HCT116 (cell line): ENCODE results near the gene WASF1. TPM values are rescaled to one million over a fixed set of nuclear protein-coding genes. Genes with fewer than 3 reads are reported as not detected.

ENCODE experiments used
- ATAC-seq: fragments of 200-7000 bp; cut with Tn5 transposase; 2 replicates; pipeline ENCODE4 v1.9.1; 2020; ENCODE audit warnings: mild to moderate bottlenecking, moderate library complexity
- BruUV-seq: library from RNA; stranded (reverse); fragments of 400-500 nt; replicated peaks from 2 replicates; lab custom pipeline; 2021; lab: Mats Ljungman, UMichigan
- CTCF ChIA-PET: fragments of 300-600 bp; sonication (Branson Sonifier 250); formaldehyde crosslinking; loops from one replicate; lab custom pipeline; 2021; ENCODE audit warnings: antibody characterized with exemption; lab: Charles Lee
- POLR2A ChIA-PET: fragments of 300-600, 350-600 bp; sonication (Branson Sonifier 250); formaldehyde crosslinking; loops from one replicate; lab custom pipeline; 2021; ENCODE audit warnings: antibody characterized with exemption; lab: Charles Lee
- RAD21 ChIA-PET, 2 experiments: fragments of 300-600 bp; sonication (Branson Sonifier 250); formaldehyde crosslinking; loops; one replicate each; lab custom pipeline; 2023; ENCODE audit warnings: low total read pairs in 2 of 2; ENCODE audit not compliant: uncharacterized antibody in 2 of 2, unreplicated experiment in 2 of 2, low non-redundant PET in 1 of 2; lab: Charles Lee
- DNase-seq: peaks from one replicate; pipeline ENCODE4 v3.0.0-alpha.2; 2010; ENCODE audit warnings: low read depth, low spot score
- H2AFZ ChIP-seq: fragments of 200-600 bp; shearing (Covaris generic), sonication (generic); 2 replicates; pipeline ENCODE4 v1.6.1; 2017; ENCODE audit warnings: low read depth, mixed run types, mixed read lengths, antibody characterized with exemption, low read length; ENCODE audit not compliant: poor library complexity, severe bottlenecking
- H3K27ac ChIP-seq: 2 replicates; pipeline ENCODE4 v1.5.1; 2012; ENCODE audit warnings: low read depth, low read length
- H3K27me3 ChIP-seq: fragments of 200-600 bp; sonication (generic); 2 replicates; pipeline ENCODE4 v1.6.1; 2016; ENCODE audit warnings: mixed run types, low read length, mixed read lengths; ENCODE audit not compliant: insufficient read depth
- H3K36me3 ChIP-seq, 2 experiments: fragments of 200-500 bp in 1 of 2; fragments of 200-600 bp in 1 of 2; sonication (Bioruptor generic) in 1 of 2; sonication (generic) in 1 of 2; 2 replicates each; pipeline versions ENCODE4 v1.5.1 to v1.6.1; 2014 to 2016; ENCODE audit warnings: low read length in 2 of 2, inconsistent platforms in 1 of 2, mixed read lengths in 1 of 2, mixed run types in 1 of 2; ENCODE audit not compliant: insufficient read depth in 2 of 2, control insufficient read depth in 1 of 2
- H3K4me1 ChIP-seq, 2 experiments: fragments of 200-600 bp in 1 of 2; sonication (generic) in 1 of 2; 2 replicates each; pipeline versions ENCODE4 v1.5.1 to v1.6.1; 2012 to 2017; ENCODE audit warnings: low read length in 2 of 2, inconsistent platforms in 1 of 2, mild to moderate bottlenecking in 1 of 2, mixed read lengths in 1 of 2, mixed run types in 1 of 2, moderate library complexity in 1 of 2; ENCODE audit not compliant: insufficient read depth in 2 of 2, control insufficient read depth in 1 of 2
- H3K4me2 ChIP-seq: fragments of 200-600 bp; sonication (generic); 2 replicates; pipeline ENCODE4 v1.6.1; 2017; ENCODE audit warnings: mixed run types, low read length, mixed read lengths
- H3K4me3 ChIP-seq, 2 experiments: fragments of 200-600 bp in 1 of 2; sonication (generic) in 1 of 2; replicated peaks in 1 of 2; 2 replicates each; pipeline ENCODE4 v1.5.1; 2011 to 2016; ENCODE audit warnings: low read length in 2 of 2, control low read depth in 1 of 2, low read depth in 1 of 2, mild to moderate bottlenecking in 1 of 2, mixed read lengths in 1 of 2, mixed run types in 1 of 2
- H3K79me2 ChIP-seq: fragments of 200-600 bp; sonication (generic); 2 replicates; pipeline ENCODE4 v1.6.1; 2017; ENCODE audit warnings: mild to moderate bottlenecking, mixed run types, low read length, moderate library complexity, mixed read lengths; ENCODE audit not compliant: insufficient read depth
- H3K9ac ChIP-seq: fragments of 200-600 bp; sonication (generic); 2 replicates; pipeline ENCODE4 v1.6.1; 2016; ENCODE audit warnings: low read length, mixed read lengths
- H3K9me2 ChIP-seq: fragments of 200-600 bp; sonication (generic), shearing (Covaris generic); 2 replicates; pipeline ENCODE4 v1.6.1; 2017; ENCODE audit warnings: mixed run types, mild to moderate bottlenecking, moderate library complexity; ENCODE audit not compliant: insufficient read depth
- H3K9me3 ChIP-seq, 2 experiments: fragments of 200-500 bp in 1 of 2; fragments of 200-600 bp in 1 of 2; sonication (Bioruptor generic) in 1 of 2; sonication (generic) in 1 of 2; 2 replicates each; pipeline ENCODE4 v1.6.1; 2014 to 2017; ENCODE audit warnings: low read length in 2 of 2, mixed read lengths in 2 of 2, inconsistent platforms in 1 of 2, low read depth in 1 of 2, mild to moderate bottlenecking in 1 of 2, mixed run types in 1 of 2, moderate library complexity in 1 of 2; ENCODE audit not compliant: control insufficient read depth in 1 of 2, insufficient read depth in 1 of 2
- H4K20me1 ChIP-seq: fragments of 200-600 bp; sonication (generic), shearing (Covaris generic); 2 replicates; pipeline ENCODE4 v1.6.1; 2017; ENCODE audit warnings: mixed run types, mild to moderate bottlenecking, moderate library complexity; ENCODE audit not compliant: insufficient read depth
- CBX3 ChIP-seq: IDR thresholded peaks from 2 replicates; pipeline ENCODE4 v1.6.1; 2012; ENCODE audit warnings: low read depth
- CTCF ChIP-seq, 3 experiments: fragments of 200-600 bp in 1 of 3; sonication (generic) in 1 of 3; IDR thresholded peaks in 2 of 3; conservative IDR thresholded peaks in 1 of 3; 2 replicates each; pipeline ENCODE4 v1.5.1; 2012 to 2017; ENCODE audit warnings: low read depth in 2 of 3, low read length in 2 of 3, antibody characterized with exemption in 1 of 3, borderline replicate concordance in 1 of 3, control low read depth in 1 of 3, mild to moderate bottlenecking in 1 of 3, mixed read lengths in 1 of 3, mixed run types in 1 of 3, moderate library complexity in 1 of 3; ENCODE audit not compliant: insufficient read depth in 1 of 3
- ELF1 ChIP-seq: IDR thresholded peaks from 2 replicates; pipeline ENCODE4 v1.6.1; 2012; ENCODE audit warnings: low read depth, borderline replicate concordance
- MAX ChIP-seq: IDR thresholded peaks from 2 replicates; pipeline ENCODE4 v1.6.1; 2012
- POLR2A ChIP-seq: IDR thresholded peaks from 2 replicates; pipeline ENCODE4 v1.7.0; 2011; ENCODE audit warnings: borderline replicate concordance; ENCODE audit not compliant: insufficient read depth, insufficient read length; ENCODE audit errors: extremely low read depth
- RAD21 ChIP-seq: IDR thresholded peaks from 2 replicates; pipeline ENCODE4 v1.6.1; 2012; ENCODE audit warnings: low read depth, mild to moderate bottlenecking
- REST ChIP-seq: IDR thresholded peaks from 2 replicates; pipeline ENCODE4 v1.6.1; 2012; ENCODE audit warnings: low read depth
- SRF ChIP-seq: IDR thresholded peaks from 2 replicates; pipeline ENCODE4 v1.6.1; 2012; ENCODE audit warnings: low read depth
- TCF7L2 ChIP-seq: IDR thresholded peaks from 2 replicates; pipeline ENCODE4 v1.7.0; 2011; ENCODE audit warnings: borderline replicate concordance, inconsistent platforms; ENCODE audit not compliant: insufficient read depth, insufficient read length; ENCODE audit errors: extremely low read depth
- YY1 ChIP-seq: IDR thresholded peaks from 2 replicates; pipeline ENCODE4 v1.6.1; 2011; ENCODE audit warnings: low read length, low read depth, moderate library complexity, mild to moderate bottlenecking; ENCODE audit not compliant: insufficient replicate concordance; ENCODE audit errors: extremely low read depth
- ZBTB33 ChIP-seq: IDR thresholded peaks from 2 replicates; pipeline ENCODE4 v1.6.1; 2011; ENCODE audit warnings: mild to moderate bottlenecking, low read length, moderate library complexity; ENCODE audit not compliant: insufficient replicate concordance; ENCODE audit errors: extremely low read depth
- ZFX ChIP-seq: fragments of 450-650 bp; IDR thresholded peaks from 2 replicates; pipeline ENCODE4 v1.6.1; 2017
- intact Hi-C: fragments of 100-400 bp; cut with micrococcal nuclease; formaldehyde crosslinking; loops from 2 replicates; pipeline ENCODE4 v1.10.0; 2022
- total RNA-seq: library from RNA; stranded (reverse); gene quantifications from one replicate; pipeline ENCODE4 v1.2.1, GENCODE V29; 2021; ENCODE audit not compliant: unreplicated experiment

WASF1 gene
- total RNA-seq, 1 experiment from 2014 or later: 25.9 TPM

- Histone ChIP-seq H3K4me2 (no peak overlapping the region), H2AFZ (no peak overlapping the region), H3K4me1 (no peaks in the 10 kb centered on the region), H3K27ac (no peak overlapping the region), H3K27me3 (no peaks in the 10 kb centered on the region), H3K9me3 (no peaks in the 10 kb centered on the region), H3K4me3 (no peak overlapping the region), H3K36me3 (no peaks in the 10 kb centered on the region), H3K79me2 (no peaks in the 10 kb centered on the region), H4K20me1 (no peaks in the 10 kb centered on the region), H3K9me2 (no peaks in the 10 kb centered on the region), H3K9ac (no peak overlapping the region)
- intact Hi-C loops: no loop called here
- CTCF ChIA-PET: no interaction called here
- RAD21 ChIA-PET: no interaction called here
- no TSS peak for BruUV-seq
- no peak for ATAC-seq
- no peak for DNase-seq
- no peak for TF ChIP-seq CTCF (IDR thresholded peaks at IDR 0.05 in 2 of 3, conservative IDR thresholded peaks at IDR 0.05 in 1 of 3; ENCODE audit: borderline replicate concordance in 1 of 3, insufficient read depth in 1 of 3, low read depth in 2 of 3, low read length in 2 of 3)
- no peak for TF ChIP-seq TCF7L2
- no peak for TF ChIP-seq ZBTB33
- no peak for TF ChIP-seq ELF1
- TF ChIP-seq MAX: no peak
- no peak for TF ChIP-seq YY1
- no peak for TF ChIP-seq REST
- TF ChIP-seq SRF: no peak
- no peak for TF ChIP-seq POLR2A
- no peak for TF ChIP-seq CBX3
- TF ChIP-seq RAD21: no peak
- no peak for TF ChIP-seq ZFX
- POLR2A ChIA-PET: no interaction called here
Measured at GRCh38 chr6:110090876-110091275, 88.6 kb downstream of the WASF1 start.
